Activated CD8-positive, alpha-beta memory T cell treated with anti-CD3 and anti-CD28 coated beads for 1 hour (primary cell): ENCODE results near the gene PMIS2.

Experiments used
- DNase-seq, 2 donors: peaks; one replicate each; pipeline ENCODE4 v3.0.0-alpha.2; 2020; ENCODE audit warnings: low read depth in 1 of 2; ENCODE audit errors: extremely low read depth in 1 of 2

Gene PMIS2

GRCh38 chr19:35556025-35556590 is 29.9 kb upstream of the PMIS2 start:
- no peak for DNase-seq

- no peak for DNase-seq
Observed at GRCh38 chr19:35556846-35557538, 29.0 kb upstream of the PMIS2 start.

GRCh38 chr19:35557539-35558399 is 28.2 kb upstream of the PMIS2 start:
- peak in 1 of 2 donors; percentile 30 for DNase-seq

GRCh38 chr19:35558400-35559280 is 27.3 kb upstream of the PMIS2 start:
- no peak for DNase-seq

GRCh38 chr19:35559281-35559659 is 26.7 kb upstream of the PMIS2 start:
- DNase-seq = no peak

GRCh38 chr19:35559781-35560180 is 26.2 kb upstream of the PMIS2 start:
- DNase-seq = no peak

- no peak for DNase-seq
Observed at GRCh38 chr19:35560271-35560670, 25.7 kb upstream of the PMIS2 start.

- no peak for DNase-seq
Observed at GRCh38 chr19:35560677-35561076, 25.3 kb upstream of the PMIS2 start.

- DNase-seq = no peak
Observed at GRCh38 chr19:35561436-35561835, 24.5 kb upstream of the PMIS2 start.

- DNase-seq = no peak
Observed at GRCh38 chr19:35562336-35562735, 23.6 kb upstream of the PMIS2 start.

- DNase-seq = no peak
Observed at GRCh38 chr19:35562776-35563175, 23.2 kb upstream of the PMIS2 start.

- no peak for DNase-seq
Observed at GRCh38 chr19:35563207-35563829, 22.7 kb upstream of the PMIS2 start, which contains the start of gene ATP4A. Gene ATP4A (minus strand): TSS chr19:35563658. CDS start chr19:35563629, 29 bp downstream.

- no peak for DNase-seq
Observed at GRCh38 chr19:35565016-35565856, 20.7 kb upstream of the PMIS2 start.

- DNase-seq = no peak
Observed at GRCh38 chr19:35566738-35567137, 19.2 kb upstream of the PMIS2 start.

GRCh38 chr19:35569281-35569781 is 16.6 kb upstream of the PMIS2 start:
- DNase-seq = no peak

GRCh38 chr19:35571406-35571965 is 14.5 kb upstream of the PMIS2 start:
- DNase-seq = no peak

GRCh38 chr19:35577918-35578317 is 8.1 kb upstream of the PMIS2 start:
- DNase-seq = no peak

- DNase-seq = no peak
Observed at GRCh38 chr19:35578707-35579106, 7.3 kb upstream of the PMIS2 start.

- no peak for DNase-seq
Observed at GRCh38 chr19:35582760-35583159, 3.2 kb upstream of the PMIS2 start.
